H1 (cell line): Measurements from ENCODE around the gene ADAMTS3. TPM values are rescaled to one million over a fixed set of nuclear protein-coding genes. Genes with fewer than 3 reads are reported as not detected.

Experiments
- CTCF ChIA-PET: fragments of 300-600 bp; sonication (Branson Sonifier 250); formaldehyde crosslinking; loops from one replicate; lab custom pipeline; 2021; ENCODE audit not compliant: partially characterized antibody; lab: Charles Lee
- POLR2A ChIA-PET: fragments of 300-600 bp; sonication (Branson Sonifier 250); formaldehyde crosslinking; loops from one replicate; lab custom pipeline; 2021; ENCODE audit warnings: inconsistent platforms; ENCODE audit not compliant: partially characterized antibody; lab: Charles Lee
- DNase-seq, 2 experiments: peaks; one replicate each; pipeline versions ENCODE4 v3.0.0 to v3.0.0-alpha.2; 2010 to 2022; ENCODE audit warnings: low spot score in 2 of 2, low read depth in 1 of 2, mixed read lengths in 1 of 2
- FAIRE-seq: peaks from 2 replicates; lab custom pipeline; 2011; peaks lifted over from hg19 to GRCh38; lab: Jason Lieb, UNC
- H2AFZ ChIP-seq: 2 replicates; pipeline ENCODE4 v1.8.1; 2012; ENCODE audit warnings: low read length, inconsistent platforms
- H2AK5ac ChIP-seq: 2 replicates; pipeline ENCODE4 v1.6.1; 2013; ENCODE audit warnings: low read depth, low read length
- H2BK120ac ChIP-seq: replicated peaks from 2 replicates; pipeline ENCODE3; 2013; ENCODE audit warnings: low read depth, low read length, inconsistent platforms
- H2BK12ac ChIP-seq: 2 replicates; pipeline ENCODE4 v1.6.1; 2013; ENCODE audit warnings: low read depth, low read length
- H2BK15ac ChIP-seq: 2 replicates; pipeline ENCODE4 v1.6.1; 2013; ENCODE audit warnings: low read length
- H2BK20ac ChIP-seq: 2 replicates; pipeline ENCODE4 v1.6.1; 2013; ENCODE audit warnings: low read length
- H2BK5ac ChIP-seq: 2 replicates; pipeline ENCODE4 v1.6.1; 2013; ENCODE audit warnings: low read depth, low read length
- H3K14ac ChIP-seq: 2 replicates; pipeline ENCODE4 v1.6.1; 2013; ENCODE audit warnings: inconsistent platforms; ENCODE audit not compliant: insufficient read length
- H3K18ac ChIP-seq: 2 replicates; pipeline ENCODE4 v1.6.1; 2013; ENCODE audit warnings: low read length; ENCODE audit errors: extremely low read depth
- H3K23ac ChIP-seq: 2 replicates; pipeline ENCODE4 v1.6.1; 2013; ENCODE audit warnings: inconsistent platforms; ENCODE audit not compliant: insufficient read length
- H3K23me2 ChIP-seq: 2 replicates; pipeline ENCODE4 v1.6.1; 2013; ENCODE audit warnings: low read depth, low read length
- H3K27ac ChIP-seq: 2 replicates; pipeline ENCODE4 v1.6.1; 2011; ENCODE audit warnings: low read depth, low read length, inconsistent platforms
- H3K27me3 ChIP-seq, 4 experiments: replicated peaks in 1 of 4; 1 replicate in 1 of 4; 2 replicates in 3 of 4; pipeline versions ENCODE4 v1.6.1 to v1.8.1; 2011 to 2013; ENCODE audit warnings: low read length in 3 of 4, mild to moderate bottlenecking in 3 of 4, inconsistent platforms in 2 of 4, mixed read lengths in 2 of 4, moderate library complexity in 1 of 4; ENCODE audit not compliant: control insufficient read depth in 3 of 4, insufficient read depth in 3 of 4; ENCODE audit errors: extremely low read depth in 1 of 4
- H3K36me3 ChIP-seq, 4 experiments: 2 replicates each; pipeline versions ENCODE4 v1.6.1 to v1.8.1; 2011 to 2013; ENCODE audit warnings: mild to moderate bottlenecking in 4 of 4, low read length in 3 of 4, moderate library complexity in 2 of 4, control low read depth in 1 of 4, inconsistent platforms in 1 of 4; ENCODE audit not compliant: insufficient read depth in 4 of 4, control insufficient read depth in 2 of 4
- H3K4ac ChIP-seq: replicated peaks from 2 replicates; pipeline ENCODE3; 2013; ENCODE audit warnings: low read length, low read depth, mixed read lengths, inconsistent platforms; ENCODE audit not compliant: insufficient read length
- H3K4me1 ChIP-seq, 4 experiments: replicated peaks in 1 of 4; 1 replicate in 1 of 4; 2 replicates in 3 of 4; pipeline versions ENCODE4 v1.6.1 to v1.8.1; 2011 to 2013; ENCODE audit warnings: low read length in 3 of 4, inconsistent platforms in 2 of 4, mixed read lengths in 1 of 4; ENCODE audit not compliant: insufficient read depth in 4 of 4, control insufficient read depth in 3 of 4
- H3K4me2 ChIP-seq, 2 experiments: 2 replicates each; pipeline versions ENCODE4 v1.6.1 to v1.8.1; 2011 to 2013; ENCODE audit warnings: low read depth in 2 of 2, low read length in 2 of 2, control low read depth in 1 of 2, inconsistent platforms in 1 of 2, mild to moderate bottlenecking in 1 of 2; ENCODE audit not compliant: insufficient read depth in 1 of 2
- H3K4me3 ChIP-seq, 4 experiments: fragments of 200-600, 300-600 bp in 1 of 4; sonication (generic), shearing (Covaris generic), sonication (Bioruptor Twin) in 1 of 4; 2 replicates each; pipeline versions ENCODE4 v1.5.1 to v1.8.1; 2011 to 2016; ENCODE audit warnings: low read length in 4 of 4, low read depth in 3 of 4, control low read depth in 2 of 4, inconsistent platforms in 2 of 4, mild to moderate bottlenecking in 2 of 4, mixed read lengths in 1 of 4, moderate library complexity in 1 of 4; ENCODE audit not compliant: insufficient read depth in 2 of 4; ENCODE audit errors: extremely low read depth in 1 of 4
- H3K56ac ChIP-seq: replicated peaks from 2 replicates; pipeline ENCODE3; 2013; ENCODE audit warnings: low read depth, mild to moderate bottlenecking, mixed read lengths, low read length, inconsistent platforms; ENCODE audit not compliant: insufficient read length
- H3K79me1 ChIP-seq: 2 replicates; pipeline ENCODE4 v1.6.1; 2013; ENCODE audit warnings: low read depth, low read length, control low read depth
- H3K79me2 ChIP-seq, 2 experiments: 2 replicates each; pipeline versions ENCODE4 v1.6.1 to v1.8.1; 2012 to 2013; ENCODE audit warnings: low read length in 2 of 2, mild to moderate bottlenecking in 2 of 2, inconsistent platforms in 1 of 2; ENCODE audit not compliant: insufficient read depth in 2 of 2, control insufficient read depth in 1 of 2
- H3K9ac ChIP-seq, 4 experiments: replicated peaks in 1 of 4; 1 replicate in 1 of 4; 2 replicates in 3 of 4; pipeline versions ENCODE4 v1.6.1 to v1.8.1; 2011 to 2013; ENCODE audit warnings: low read depth in 3 of 4, low read length in 3 of 4, control low read depth in 2 of 4, mild to moderate bottlenecking in 2 of 4, moderate library complexity in 2 of 4, inconsistent platforms in 1 of 4; ENCODE audit errors: extremely low read depth in 1 of 4
- H3K9me3 ChIP-seq, 2 experiments: 2 replicates each; pipeline versions ENCODE4 v1.6.1 to v1.8.1; 2012 to 2013; ENCODE audit warnings: mild to moderate bottlenecking in 2 of 2, moderate library complexity in 2 of 2, control low read depth in 1 of 2, inconsistent platforms in 1 of 2, low read depth in 1 of 2, low read length in 1 of 2, mixed read lengths in 1 of 2; ENCODE audit not compliant: insufficient read depth in 2 of 2
- H4K20me1 ChIP-seq, 2 experiments: replicated peaks in 1 of 2; 2 replicates each; pipeline versions ENCODE3 to v1.8.1; 2011 to 2013; ENCODE audit warnings: inconsistent platforms in 2 of 2, low read length in 2 of 2, mild to moderate bottlenecking in 1 of 2; ENCODE audit not compliant: insufficient read depth in 2 of 2, control insufficient read depth in 1 of 2
- H4K5ac ChIP-seq: 2 replicates; pipeline ENCODE4 v1.6.1; 2013; ENCODE audit warnings: low read length, low read depth, mixed read lengths, inconsistent platforms; ENCODE audit not compliant: insufficient read length
- H4K8ac ChIP-seq: 2 replicates; pipeline ENCODE4 v1.8.0; 2013; ENCODE audit warnings: mild to moderate bottlenecking, moderate library complexity, low read length, inconsistent platforms; ENCODE audit not compliant: insufficient read depth; ENCODE audit errors: extremely low read depth
- H4K91ac ChIP-seq: replicated peaks from 2 replicates; pipeline ENCODE3; 2013; ENCODE audit warnings: low read length, mixed read lengths, inconsistent platforms; ENCODE audit not compliant: insufficient read length
- GABPA ChIP-seq: IDR thresholded peaks from 2 replicates; pipeline ENCODE4 v1.6.1; 2011; ENCODE audit warnings: mild to moderate bottlenecking, low read length, moderate library complexity, borderline replicate concordance; ENCODE audit not compliant: insufficient read depth
- GTF2F1 ChIP-seq: IDR thresholded peaks from 2 replicates; pipeline ENCODE4 v1.6.1; 2012; ENCODE audit warnings: low read depth, low read length, improper control_type of control experiment, borderline replicate concordance
- HDAC2 ChIP-seq, 2 experiments: fragments of 300-600 bp in 1 of 2; sonication (generic) in 1 of 2; IDR thresholded peaks; 2 replicates each; pipeline ENCODE4 v1.6.1; 2011 to 2012; ENCODE audit warnings: low read depth in 2 of 2, low read length in 2 of 2, mild to moderate bottlenecking in 2 of 2, moderate library complexity in 2 of 2, borderline replicate concordance in 1 of 2, inconsistent platforms in 1 of 2
- JUND ChIP-seq: IDR thresholded peaks from 2 replicates; pipeline ENCODE4 v1.6.1; 2011; ENCODE audit warnings: mild to moderate bottlenecking, improper control_type of control experiment, low read length
- KDM5A ChIP-seq: fragments of 200-600 bp; IDR thresholded peaks from 2 replicates; pipeline ENCODE4 v1.7.1; 2012; ENCODE audit warnings: mild to moderate bottlenecking, low read length, inconsistent platforms, mixed read lengths
- NRF1 ChIP-seq: IDR thresholded peaks from 2 replicates; pipeline ENCODE4 v1.6.1; 2011; ENCODE audit warnings: mild to moderate bottlenecking, low read depth, low read length, improper control_type of control experiment
- POU5F1 ChIP-seq: IDR thresholded peaks from 2 replicates; pipeline ENCODE4 v1.6.1; 2011; ENCODE audit warnings: low read depth, mild to moderate bottlenecking, low read length, moderate library complexity
- RNF2 ChIP-seq: fragments of 200-900, 300-1000 bp; sonication (generic); IDR thresholded peaks from 2 replicates; pipeline ENCODE4 v1.7.1; 2016; ENCODE audit warnings: borderline replicate concordance, low read depth, mild to moderate bottlenecking, antibody characterized with exemption, low read length; ENCODE audit not compliant: poor library complexity, severe bottlenecking; ENCODE audit errors: missing control alignments
- SIRT6 ChIP-seq: IDR thresholded peaks from one replicate; pipeline ENCODE4 v1.7.1; 2012; ENCODE audit warnings: low read length, inconsistent platforms
- SP1 ChIP-seq: IDR thresholded peaks from 2 replicates; pipeline ENCODE4 v1.6.1; 2011; ENCODE audit warnings: low read depth, low read length
- SP4 ChIP-seq: IDR thresholded peaks from 2 replicates; pipeline ENCODE4 v1.6.1; 2012; ENCODE audit warnings: low read length, inconsistent platforms
- TAF7 ChIP-seq: optimal IDR thresholded peaks from 2 replicates; pipeline ENCODE3; 2011; ENCODE audit warnings: low read depth, mild to moderate bottlenecking, inconsistent platforms, low read length, moderate library complexity, borderline replicate concordance
- TCF12 ChIP-seq: IDR thresholded peaks from 2 replicates; pipeline ENCODE4 v1.6.1; 2011; ENCODE audit warnings: low read depth, mild to moderate bottlenecking, low read length
- WGBS, 2 experiments: shearing (Covaris generic) in 1 of 2; methylation state at CpG; one replicate each; pipeline versions ENCODE4 v1.1.6 to v1.1.7; 2013 to 2015; ENCODE audit warnings: low lambda C conversion rate in 2 of 2, mixed read lengths in 2 of 2, inconsistent platforms in 1 of 2, low coverage in 1 of 2, missing lambda C conversion rate in 1 of 2; ENCODE audit not compliant: insufficient replicate concordance in 2 of 2, insufficient coverage in 1 of 2, insufficient read length in 1 of 2; ENCODE audit errors: extremely low coverage in 1 of 2, missing lambda C conversion rate in 1 of 2; 5-methylcytosine and 5-hydroxymethylcytosine counted together
- polyA plus RNA-seq, 7 experiments: library from polyadenylated mRNA; depleted of rRNA in 3 of 7; stranded (reverse) in 5 of 7; unstranded in 2 of 7; fragments of >200 nt in 5 of 7; fragments of 200-250 nt in 2 of 7; gene quantifications; 1 replicate in 5 of 7; 2 replicates in 1 of 7; 4 replicates in 1 of 7; pipeline versions ENCODE4 v1.2.1 to v1.2.3, GENCODE V29; 2011 to 2013; ENCODE audit warnings: missing spikeins in 2 of 7, mixed read lengths in 2 of 7
- total RNA-seq: library from RNA; stranded (reverse); fragmentation: NEBNext Ultra II Directional; extraction: Animal tissue kit (Norgen Biotek cat#: 25700); gene quantifications from 2 replicates; pipeline ENCODE4 v1.2.1, GENCODE V29; 2021

The ADAMTS3 gene
- total and polyA plus RNA-seq, 2 of the 8 experiments (the other 6 are each of a cell fraction or from before 2014, with no cell fraction given) = 1.3 to 3.4 TPM

GRCh38 chr4:72290737-72291136 is 278.3 kb downstream of the ADAMTS3 start:
- Histone ChIP-seq H3K56ac (no peak overlapping the region), H3K23ac (no peak overlapping the region), H3K27ac (no peak overlapping the region), H4K20me1 (no peaks in the 10 kb centered on the region), H4K91ac (no peak overlapping the region), H2AK5ac (no peak overlapping the region), H2BK120ac (no peak overlapping the region), H3K4me1 (no peaks in the 10 kb centered on the region), H3K9me3 (no peaks in the 10 kb centered on the region), H3K79me1 (no peaks in the 10 kb centered on the region), H3K9ac (no peak overlapping the region), H3K36me3 (no peaks in the 10 kb centered on the region), H2AFZ (no peak overlapping the region), H3K27me3 (no peaks in the 10 kb centered on the region), H4K5ac (no peak overlapping the region), H3K4ac (no peak overlapping the region), H3K4me3 (no peak overlapping the region), H3K23me2 (no peaks in the 10 kb centered on the region; the same call in 1 of the 2 replicates), H3K4me2 (no peak overlapping the region), H2BK20ac (no peak overlapping the region), H2BK12ac (no peak overlapping the region), H3K18ac (no peak overlapping the region), H2BK15ac (no peak overlapping the region), H3K79me2 (no peaks in the 10 kb centered on the region), H2BK5ac (no peak overlapping the region), H3K14ac (no peak overlapping the region), H4K8ac (no peak overlapping the region)
- DNase-seq (no peak), FAIRE-seq (no peak)
- ChIA-PET CTCF (interaction anchor here (0.6 kb wide), 1 partner anchor 600 kb away, joined by 3 read pairs; no protein-coding TSS in a partner anchor), POLR2A (no interaction called here)
- no peak for TF ChIP-seq TCF12
- no peak for TF ChIP-seq HDAC2 (IDR thresholded peaks at IDR 0.05; ENCODE audit: borderline replicate concordance in 1 of 2, low read depth in 2 of 2, low read length in 2 of 2)
- TF ChIP-seq JUND = no peak
- TF ChIP-seq NRF1 = no peak
- no peak for TF ChIP-seq RNF2
- no peak for TF ChIP-seq GTF2F1
- TF ChIP-seq SIRT6 = no peak
- no peak for TF ChIP-seq GABPA
- no peak for TF ChIP-seq SP1
- TF ChIP-seq KDM5A = no peak
- no peak for TF ChIP-seq TAF7
- TF ChIP-seq POU5F1 = no peak
- TF ChIP-seq SP4 = no peak
- WGBS, 2 experiments = 97% methylated on average over 9 of the region's 9 CpGs; no CpG with 5 or more reads in 1 of the 2 experiments
